HPDE6-E6E7 (cell line): ENCODE measurements around the gene MYO10.
A peak's percentile ranks its signal among the peaks of the same experiment; 100 is the strongest.

Source experiments
- DNase-seq: peaks from one replicate; pipeline ENCODE4 v3.0.0; 2011; ENCODE audit warnings: missing footprints; ENCODE audit errors: extremely low spot score

The MYO10 gene

GRCh38 chr5:16943846-16944678, 8.0 kb upstream of the MYO10 start:
- DNase-seq = no peak

- no peak for DNase-seq
Observed at GRCh38 chr5:16937503-16938161, 1.5 kb upstream of the MYO10 start.

GRCh38 chr5:16936989-16937438, 926 bp upstream of the MYO10 start:
- peak; percentile 72 for DNase-seq

- peak; percentile 61 for DNase-seq
Observed at GRCh38 chr5:16935231-16936149, 598 bp downstream of the MYO10 start.

GRCh38 chr5:16934677-16935153, 1.4 kb downstream of the MYO10 start:
- no peak for DNase-seq

- DNase-seq = peak; percentile 67
Observed at GRCh38 chr5:16934123-16934522, 2.0 kb downstream of the MYO10 start.

GRCh38 chr5:16933337-16933736, 2.8 kb downstream of the MYO10 start:
- no peak for DNase-seq

GRCh38 chr5:16932401-16932800, 3.7 kb downstream of the MYO10 start:
- no peak for DNase-seq

GRCh38 chr5:16931334-16932110, 4.6 kb downstream of the MYO10 start:
- no peak for DNase-seq

GRCh38 chr5:16930496-16930895, 5.6 kb downstream of the MYO10 start:
- DNase-seq = no peak

- no peak for DNase-seq
Observed at GRCh38 chr5:16929831-16930230, 6.3 kb downstream of the MYO10 start.

GRCh38 chr5:16929347-16929746, 6.7 kb downstream of the MYO10 start:
- no peak for DNase-seq

- DNase-seq = no peak
Observed at GRCh38 chr5:16927613-16928012, 8.5 kb downstream of the MYO10 start.

- DNase-seq = no peak
Observed at GRCh38 chr5:16926417-16926816, 9.7 kb downstream of the MYO10 start.

GRCh38 chr5:16924206-16924605, 11.9 kb downstream of the MYO10 start:
- DNase-seq = no peak

GRCh38 chr5:16922430-16922829, 13.7 kb downstream of the MYO10 start:
- DNase-seq = no peak

GRCh38 chr5:16921211-16921610, 14.9 kb downstream of the MYO10 start:
- no peak for DNase-seq

- no peak for DNase-seq
Observed at GRCh38 chr5:16920109-16920816, 15.8 kb downstream of the MYO10 start.

GRCh38 chr5:16918891-16919671, 17.0 kb downstream of the MYO10 start:
- no peak for DNase-seq

- DNase-seq = no peak
Observed at GRCh38 chr5:16918156-16918555, 17.9 kb downstream of the MYO10 start.
